ENCODE results near the gene DPM1. TPM values are rescaled to one million over a fixed set of nuclear protein-coding genes. Genes with fewer than 3 reads are reported as not detected.
A peak's percentile ranks its signal among the peaks of the same experiment; 100 is the strongest.

The DPM1 gene
- total RNA-seq, 4 donors from 2014 or later: 39.0 to 62.0 (median 49.6) TPM

DNA sequence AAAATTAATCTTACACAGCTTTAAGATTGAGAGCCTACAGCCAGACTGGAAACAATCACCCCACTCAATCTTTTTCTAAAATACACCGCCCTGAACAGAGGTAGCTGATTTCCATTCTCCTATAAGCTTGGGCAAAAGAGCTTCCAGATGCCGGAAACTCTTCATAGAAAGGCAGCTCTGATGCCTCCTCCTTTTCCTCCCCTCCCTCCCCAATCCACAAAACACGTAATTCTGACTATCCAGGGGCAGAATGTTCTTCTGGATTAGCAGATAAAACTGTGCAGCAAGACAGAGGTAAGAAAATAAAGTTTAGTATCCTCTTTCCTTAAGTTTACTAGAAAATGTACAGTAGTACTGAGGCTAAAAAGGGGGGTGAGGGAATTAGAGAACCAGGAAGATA lies 42.9 kb downstream of the DPM1 start:
- no peak for DNase-seq (ENCODE audit: low spot score)

DNA sequence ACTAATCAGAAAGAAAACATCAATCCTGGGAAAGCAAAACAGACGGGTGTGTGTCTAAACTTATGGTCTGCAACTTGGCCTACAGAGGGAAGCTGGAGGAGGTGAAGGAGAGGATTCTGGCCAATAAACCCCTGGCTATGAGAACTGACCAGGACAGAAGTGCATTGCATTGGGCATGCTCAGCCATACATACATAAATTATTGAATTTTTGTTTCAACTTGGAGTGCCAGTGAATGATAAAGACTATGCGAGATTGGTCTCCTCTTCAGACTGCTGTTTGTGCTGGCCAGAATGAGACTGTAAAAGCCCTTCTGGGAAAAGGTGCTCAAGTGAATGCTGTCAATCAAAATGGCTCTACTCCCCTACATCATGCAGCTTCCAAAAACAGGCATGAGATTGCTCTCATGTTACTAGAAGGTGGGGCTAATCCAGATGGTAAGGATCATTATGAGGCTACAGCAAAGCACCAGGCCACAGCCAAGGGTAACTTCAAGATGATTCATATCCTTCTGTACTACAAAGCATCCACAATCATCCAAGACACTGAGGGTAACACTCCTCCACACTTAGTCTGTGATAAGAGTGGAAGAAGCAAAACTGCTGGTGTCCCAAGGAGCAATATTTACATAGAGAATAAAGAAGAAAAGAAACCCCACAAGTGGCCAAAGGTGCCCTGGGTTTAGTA lies 44.5 kb downstream of the DPM1 start:
- ATAC-seq (ENCODE audit: low FRiP score): no peak
- TF ChIP-seq, protein P1, sequence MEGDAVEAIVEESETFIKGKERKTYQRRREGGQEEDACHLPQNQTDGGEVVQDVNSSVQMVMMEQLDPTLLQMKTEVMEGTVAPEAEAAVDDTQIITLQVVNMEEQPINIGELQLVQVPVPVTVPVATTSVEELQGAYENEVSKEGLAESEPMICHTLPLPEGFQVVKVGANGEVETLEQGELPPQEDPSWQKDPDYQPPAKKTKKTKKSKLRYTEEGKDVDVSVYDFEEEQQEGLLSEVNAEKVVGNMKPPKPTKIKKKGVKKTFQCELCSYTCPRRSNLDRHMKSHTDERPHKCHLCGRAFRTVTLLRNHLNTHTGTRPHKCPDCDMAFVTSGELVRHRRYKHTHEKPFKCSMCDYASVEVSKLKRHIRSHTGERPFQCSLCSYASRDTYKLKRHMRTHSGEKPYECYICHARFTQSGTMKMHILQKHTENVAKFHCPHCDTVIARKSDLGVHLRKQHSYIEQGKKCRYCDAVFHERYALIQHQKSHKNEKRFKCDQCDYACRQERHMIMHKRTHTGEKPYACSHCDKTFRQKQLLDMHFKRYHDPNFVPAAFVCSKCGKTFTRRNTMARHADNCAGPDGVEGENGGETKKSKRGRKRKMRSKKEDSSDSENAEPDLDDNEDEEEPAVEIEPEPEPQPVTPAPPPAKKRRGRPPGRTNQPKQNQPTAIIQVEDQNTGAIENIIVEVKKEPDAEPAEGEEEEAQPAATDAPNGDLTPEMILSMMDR (IDR thresholded peaks at IDR 0.05): no peak
- no peak for DNase-seq (ENCODE audit: low spot score)

More for the DNA sequence above, 42.9 kb downstream of the DPM1 start:
- TF ChIP-seq, protein P1 (IDR thresholded peaks at IDR 0.05): no peak
- peak; percentile 17 for ATAC-seq (ENCODE audit: low FRiP score)

DNA sequence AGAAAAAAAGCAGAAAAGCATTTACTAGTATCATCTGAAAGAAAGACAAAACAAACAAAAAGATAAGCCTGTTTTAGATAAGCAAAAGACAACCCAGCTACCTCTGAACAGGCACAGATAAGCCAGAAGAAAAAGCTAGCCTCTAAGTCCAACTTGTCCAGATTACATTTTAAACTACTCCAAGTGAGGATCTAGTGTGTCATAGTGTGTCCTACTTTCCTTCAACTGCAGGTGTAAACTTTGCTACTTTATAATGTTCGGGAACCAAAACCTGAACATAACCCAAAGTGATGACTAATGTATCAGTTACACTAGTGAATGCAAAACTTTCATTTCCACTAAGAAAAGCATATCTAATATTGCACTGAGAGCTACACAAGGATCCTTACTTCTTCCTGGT lies 46.6 kb downstream of the DPM1 start:
- ATAC-seq (ENCODE audit: low FRiP score) (peak; percentile 20), DNase-seq (ENCODE audit: low spot score) (no peak)
- TF ChIP-seq, protein P1 (IDR thresholded peaks at IDR 0.05): no peak

DNA sequence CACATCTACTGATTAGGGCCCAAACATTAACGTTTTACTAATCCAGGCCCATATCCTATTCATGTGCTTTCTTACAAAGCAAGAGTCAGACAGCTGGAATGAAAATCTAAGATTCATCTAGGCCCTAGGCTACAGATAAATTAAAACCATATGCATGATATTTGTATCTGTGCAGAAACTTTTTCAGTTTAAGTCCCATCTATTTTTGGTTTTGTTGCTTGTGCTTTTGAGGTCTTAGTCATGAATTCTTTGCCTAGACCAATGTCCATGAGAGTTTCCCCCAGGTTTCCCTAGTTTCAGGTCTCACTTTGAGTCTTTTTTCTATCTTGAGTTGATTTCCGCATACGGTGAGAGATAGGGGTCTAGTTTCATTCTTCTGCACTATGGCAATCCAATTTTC lies 47.3 kb downstream of the DPM1 start:
- ATAC-seq (ENCODE audit: low FRiP score): no peak
- TF ChIP-seq, protein P1 (IDR thresholded peaks at IDR 0.05): no peak
- no peak for DNase-seq (ENCODE audit: low spot score)

DNA sequence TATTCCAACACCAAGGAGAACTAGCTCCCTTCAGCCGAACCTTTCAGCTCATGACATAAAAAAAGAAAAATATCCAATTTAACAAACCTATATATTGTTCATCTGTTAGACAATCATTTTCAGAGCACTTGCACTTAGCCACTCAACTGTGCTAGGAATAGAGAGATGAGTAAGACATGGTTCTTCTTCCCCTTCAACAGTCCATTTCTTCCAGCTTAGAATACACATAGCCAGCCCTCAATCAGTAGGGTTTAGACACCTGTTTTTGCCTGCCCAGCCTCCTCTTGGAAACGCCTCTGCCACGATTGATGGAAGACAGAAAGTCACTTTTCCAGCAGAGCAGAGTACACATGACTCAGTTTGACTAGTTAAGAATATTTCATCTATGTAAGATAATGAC lies 48.9 kb downstream of the DPM1 start:
- no peak for DNase-seq (ENCODE audit: low spot score)
- TF ChIP-seq, protein P1 (IDR thresholded peaks at IDR 0.05): no peak
- ATAC-seq (ENCODE audit: low FRiP score): no peak

DNA sequence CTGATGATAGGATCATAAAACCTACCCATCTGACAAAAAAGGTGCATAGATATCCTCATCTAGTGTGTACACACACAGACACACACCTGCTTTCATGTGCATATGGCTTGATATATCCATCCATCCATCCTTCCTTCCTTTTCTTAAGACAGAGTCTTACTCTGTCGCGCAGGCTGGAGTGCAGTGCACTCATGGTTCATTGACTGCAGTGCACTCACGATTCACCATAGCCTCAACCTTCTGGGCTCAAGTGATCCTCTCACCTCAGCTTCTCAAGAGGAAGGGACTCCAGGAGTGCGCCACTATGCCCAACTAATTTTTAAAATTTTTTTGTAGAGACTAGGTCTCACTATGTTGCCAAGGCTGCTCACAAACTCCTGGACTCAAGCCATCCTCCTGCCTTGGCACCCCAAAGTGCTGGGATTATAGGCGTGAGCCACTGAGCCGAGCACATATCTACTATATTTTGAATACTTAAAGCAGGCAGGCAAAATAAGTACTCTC lies 54.2 kb downstream of the DPM1 start:
- ATAC-seq (ENCODE audit: low FRiP score) (no peak), DNase-seq (ENCODE audit: low spot score) (no peak)
- TF ChIP-seq, protein P1 (IDR thresholded peaks at IDR 0.05): no peak
